Osteoblast (primary cell): ENCODE data around the gene FAM47A. TPM values are rescaled to one million over a fixed set of nuclear protein-coding genes. Genes with fewer than 3 reads are reported as not detected.

Experiments used
- DNase-seq: peaks from one replicate; pipeline ENCODE4 v3.0.0; 2011; ENCODE audit warnings: low spot score, mixed read lengths; ENCODE audit not compliant: insufficient read length; ENCODE audit errors: missing footprints
- H2AFZ ChIP-seq: 2 replicates; pipeline ENCODE4 v1.6.0; 2011; ENCODE audit warnings: mild to moderate bottlenecking, low read length
- H3K27ac ChIP-seq: 2 replicates; pipeline ENCODE4 v1.5.1; 2011; ENCODE audit warnings: mild to moderate bottlenecking, low read depth, low read length, moderate library complexity
- H3K27me3 ChIP-seq: 2 replicates; pipeline ENCODE4 v1.6.0; 2012; ENCODE audit warnings: mild to moderate bottlenecking, control low read depth, inconsistent platforms, low read length, moderate library complexity; ENCODE audit not compliant: insufficient read depth
- H3K36me3 ChIP-seq: 2 replicates; pipeline ENCODE4 v1.5.1; 2011; ENCODE audit warnings: mild to moderate bottlenecking, low read length, control low read depth, moderate library complexity; ENCODE audit not compliant: insufficient read depth
- H3K4me1 ChIP-seq: 2 replicates; pipeline ENCODE4 v1.5.1; 2011; ENCODE audit warnings: mild to moderate bottlenecking, low read length, control low read depth, moderate library complexity; ENCODE audit not compliant: insufficient read depth
- H3K4me2 ChIP-seq: 2 replicates; pipeline ENCODE4 v1.6.0; 2011; ENCODE audit warnings: mild to moderate bottlenecking, low read length; ENCODE audit not compliant: insufficient read depth
- H3K4me3 ChIP-seq: fragments of 200-600 bp; sonication (generic); 3 replicates; pipeline ENCODE4 v1.5.1; 2012; ENCODE audit warnings: mild to moderate bottlenecking, low read length, inconsistent platforms; ENCODE audit not compliant: insufficient read depth
- H3K79me2 ChIP-seq: 2 replicates; pipeline ENCODE4 v1.6.0; 2012; ENCODE audit warnings: mild to moderate bottlenecking, low read length, control low read depth, inconsistent platforms; ENCODE audit not compliant: insufficient read depth
- H3K9me3 ChIP-seq: 2 replicates; pipeline ENCODE4 v1.5.1; 2011; ENCODE audit warnings: low read depth, low read length, control low read depth
- H4K20me1 ChIP-seq: 2 replicates; pipeline ENCODE4 v1.6.0; 2012; ENCODE audit warnings: mild to moderate bottlenecking, low read length, control low read depth; ENCODE audit not compliant: insufficient read depth
- CTCF ChIP-seq: IDR thresholded peaks from 2 replicates; pipeline ENCODE4 v1.5.1; 2011; ENCODE audit warnings: mild to moderate bottlenecking, low read depth, low read length, moderate library complexity; ENCODE audit errors: extremely low read depth
- total RNA-seq: library from RNA; depleted of rRNA; stranded (reverse); fragments of >200 nt; gene quantifications from 2 replicates; pipeline ENCODE4 v1.2.3, GENCODE V29; 2012

FAM47A gene
- total RNA-seq = not detected in 2 replicates

- Histone ChIP-seq H3K27ac (no peak within 1 kb of the TSS), H3K36me3 (no peaks in the 10 kb centered on the region), H2AFZ (no peak within 1 kb of the TSS), H3K4me1 (no peaks in the 10 kb centered on the region), H3K4me2 (no peak within 1 kb of the TSS), H3K79me2 (no peaks in the 10 kb centered on the region), H4K20me1 (no peaks in the 10 kb centered on the region), H3K4me3 (no peak within 1 kb of the TSS), H3K27me3 (no peaks in the 10 kb centered on the region), H3K9me3 (no peaks in the 10 kb centered on the region)
- DNase-seq = peak; percentile 11
- no peak for TF ChIP-seq CTCF
These were observed at the start of gene FAM47A for GRCh38 chrX:34132028-34132427. Gene FAM47A (minus strand): TSS chrX:34132314. CDS start chrX:34132278, 36 bp downstream.

- H3K27ac ChIP-seq = no peak overlapping the region
- H3K4me3 ChIP-seq = no peak overlapping the region
- TF ChIP-seq CTCF = no peak
- H4K20me1 ChIP-seq = no peaks in the 10 kb centered on the region
- DNase-seq = no peak
- no peaks in the 10 kb centered on the region for H3K27me3 ChIP-seq
- no peaks in the 10 kb centered on the region for H3K79me2 ChIP-seq
- no peaks in the 10 kb centered on the region for H3K9me3 ChIP-seq
- H3K4me2 ChIP-seq = no peak overlapping the region
- H3K4me1 ChIP-seq = no peaks in the 10 kb centered on the region
- no peaks in the 10 kb centered on the region for H3K36me3 ChIP-seq
- no peak overlapping the region for H2AFZ ChIP-seq
These were observed 15.2 kb upstream of the FAM47A start for GRCh38 chrX:34147345-34147744.

GRCh38 chrX:34146906-34147305 lies 14.8 kb upstream of the FAM47A start:
- Histone ChIP-seq H3K4me2 (no peak overlapping the region), H3K4me3 (no peak overlapping the region), H3K79me2 (no peaks in the 10 kb centered on the region), H3K9me3 (no peaks in the 10 kb centered on the region), H4K20me1 (no peaks in the 10 kb centered on the region), H3K4me1 (no peaks in the 10 kb centered on the region), H2AFZ (no peak overlapping the region), H3K27me3 (no peaks in the 10 kb centered on the region), H3K27ac (no peak overlapping the region), H3K36me3 (no peaks in the 10 kb centered on the region)
- no peak for DNase-seq
- TF ChIP-seq CTCF = no peak

GRCh38 chrX:34144246-34144645 lies 12.1 kb upstream of the FAM47A start:
- Histone ChIP-seq H3K27ac (no peak overlapping the region), H3K36me3 (no peaks in the 10 kb centered on the region), H3K4me2 (no peak overlapping the region), H3K4me1 (no peaks in the 10 kb centered on the region), H3K4me3 (no peak overlapping the region), H3K79me2 (no peaks in the 10 kb centered on the region), H4K20me1 (no peaks in the 10 kb centered on the region), H3K9me3 (no peaks in the 10 kb centered on the region), H2AFZ (no peak overlapping the region), H3K27me3 (no peaks in the 10 kb centered on the region)
- DNase-seq = no peak
- TF ChIP-seq CTCF = no peak
